C4-2B (cell line): Measurements from ENCODE around the gene MRPL48.

Experiments used
- ZFX ChIP-seq: fragments of 450-650 bp; IDR thresholded peaks from 2 replicates; pipeline ENCODE4 v1.6.1; 2017
- TF ChIP-seq, protein P1 (sequence below): fragments of 450-650 bp; conservative IDR thresholded peaks from 2 replicates; pipeline ENCODE4 v1.5.1; 2017; ENCODE audit warnings: mild to moderate bottlenecking

GRCh38 chr11:73784080-73784634 is 3.5 kb upstream of the MRPL48 start:
- TF ChIP-seq, protein P1, sequence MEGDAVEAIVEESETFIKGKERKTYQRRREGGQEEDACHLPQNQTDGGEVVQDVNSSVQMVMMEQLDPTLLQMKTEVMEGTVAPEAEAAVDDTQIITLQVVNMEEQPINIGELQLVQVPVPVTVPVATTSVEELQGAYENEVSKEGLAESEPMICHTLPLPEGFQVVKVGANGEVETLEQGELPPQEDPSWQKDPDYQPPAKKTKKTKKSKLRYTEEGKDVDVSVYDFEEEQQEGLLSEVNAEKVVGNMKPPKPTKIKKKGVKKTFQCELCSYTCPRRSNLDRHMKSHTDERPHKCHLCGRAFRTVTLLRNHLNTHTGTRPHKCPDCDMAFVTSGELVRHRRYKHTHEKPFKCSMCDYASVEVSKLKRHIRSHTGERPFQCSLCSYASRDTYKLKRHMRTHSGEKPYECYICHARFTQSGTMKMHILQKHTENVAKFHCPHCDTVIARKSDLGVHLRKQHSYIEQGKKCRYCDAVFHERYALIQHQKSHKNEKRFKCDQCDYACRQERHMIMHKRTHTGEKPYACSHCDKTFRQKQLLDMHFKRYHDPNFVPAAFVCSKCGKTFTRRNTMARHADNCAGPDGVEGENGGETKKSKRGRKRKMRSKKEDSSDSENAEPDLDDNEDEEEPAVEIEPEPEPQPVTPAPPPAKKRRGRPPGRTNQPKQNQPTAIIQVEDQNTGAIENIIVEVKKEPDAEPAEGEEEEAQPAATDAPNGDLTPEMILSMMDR = no peak
- no peak for TF ChIP-seq ZFX
